Lower leg skin (tissue), 4 donors: ENCODE measurements around the gene ATP2B3. TPM values are rescaled to one million over a fixed set of nuclear protein-coding genes. Genes with fewer than 3 reads are reported as not detected.

Experiments used
- DNase-seq, 2 donors: peaks; one replicate each; pipeline ENCODE4 v3.0.0-alpha.2; 2019; ENCODE audit warnings: low spot score in 2 of 2
- H3K4me3 ChIP-seq: fragments of 200-600 bp; sonication (generic); 2 replicates; pipeline ENCODE4 v1.5.1; 2017; ENCODE audit warnings: mild to moderate bottlenecking, low read depth; ENCODE audit not compliant: poor library complexity, severe bottlenecking
- POLR2A ChIP-seq, 2 donors: fragments of 450-650 bp; IDR thresholded peaks; one replicate each; pipeline ENCODE4 v1.6.1; 2016 to 2017; ENCODE audit warnings: antibody characterized with exemption in 2 of 2, mild to moderate bottlenecking in 1 of 2, moderate library complexity in 1 of 2
- WGBS, 2 donors: methylation state at CpG; one replicate each; pipeline ENCODE4 v1.1.5; 2018; 5-methylcytosine and 5-hydroxymethylcytosine counted together
- intact Hi-C: fragments of 100-400 bp; cut with DNase I; formaldehyde crosslinking; loops from one replicate; pipeline ENCODE4 v1.15.0; 2023; ENCODE audit warnings: low total_unique reads
- total RNA-seq, 4 donors: library from RNA; depleted of rRNA; stranded (reverse); fragments of >200 nt; gene quantifications; one replicate each; pipeline ENCODE4 v1.1.0, GENCODE V29; 2016
- TF ChIP-seq, protein P1 (sequence below), 3 donors: fragments of 450-650 bp; IDR thresholded peaks; one replicate each; pipeline ENCODE4 v1.5.1; 2016; ENCODE audit warnings: antibody characterized with exemption in 3 of 3, mild to moderate bottlenecking in 3 of 3, moderate library complexity in 2 of 3

The ATP2B3 gene
- total RNA-seq, 4 donors from 2014 or later, result 0.07 TPM; not detected in 3

DNA sequence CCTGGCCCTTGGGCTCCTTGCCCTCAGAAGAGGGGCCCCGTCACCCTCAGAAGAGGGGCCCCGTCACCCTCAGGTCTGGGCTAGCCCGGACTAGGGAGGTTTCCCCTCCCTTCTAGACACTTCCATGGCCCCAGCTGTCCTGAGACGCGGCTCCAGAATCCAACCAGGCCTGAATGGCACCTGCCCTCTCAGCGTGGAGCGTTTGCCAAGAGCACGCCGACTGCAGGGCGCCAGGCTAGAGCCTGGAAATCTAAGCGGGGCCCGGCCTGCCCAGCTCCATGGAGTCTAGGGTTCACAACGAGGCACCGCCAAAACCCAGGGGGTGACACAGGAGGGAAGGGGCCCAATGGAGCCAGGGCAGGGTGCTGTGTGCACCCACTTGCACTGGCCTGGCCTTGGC lies 7.8 kb upstream of the ATP2B3 start:
- WGBS, 2 donors, result 70 to 81% methylated on average over 2 to 13 of the region's 14 CpGs
- no peak for DNase-seq
- TF ChIP-seq POLR2A (IDR thresholded peaks at IDR 0.05), result no peak
- TF ChIP-seq, protein P1, sequence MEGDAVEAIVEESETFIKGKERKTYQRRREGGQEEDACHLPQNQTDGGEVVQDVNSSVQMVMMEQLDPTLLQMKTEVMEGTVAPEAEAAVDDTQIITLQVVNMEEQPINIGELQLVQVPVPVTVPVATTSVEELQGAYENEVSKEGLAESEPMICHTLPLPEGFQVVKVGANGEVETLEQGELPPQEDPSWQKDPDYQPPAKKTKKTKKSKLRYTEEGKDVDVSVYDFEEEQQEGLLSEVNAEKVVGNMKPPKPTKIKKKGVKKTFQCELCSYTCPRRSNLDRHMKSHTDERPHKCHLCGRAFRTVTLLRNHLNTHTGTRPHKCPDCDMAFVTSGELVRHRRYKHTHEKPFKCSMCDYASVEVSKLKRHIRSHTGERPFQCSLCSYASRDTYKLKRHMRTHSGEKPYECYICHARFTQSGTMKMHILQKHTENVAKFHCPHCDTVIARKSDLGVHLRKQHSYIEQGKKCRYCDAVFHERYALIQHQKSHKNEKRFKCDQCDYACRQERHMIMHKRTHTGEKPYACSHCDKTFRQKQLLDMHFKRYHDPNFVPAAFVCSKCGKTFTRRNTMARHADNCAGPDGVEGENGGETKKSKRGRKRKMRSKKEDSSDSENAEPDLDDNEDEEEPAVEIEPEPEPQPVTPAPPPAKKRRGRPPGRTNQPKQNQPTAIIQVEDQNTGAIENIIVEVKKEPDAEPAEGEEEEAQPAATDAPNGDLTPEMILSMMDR (IDR thresholded peaks at IDR 0.05), result no peak
- intact Hi-C loops, result loop anchor here (10.0 kb wide), 1 partner anchor 545 kb away; no protein-coding TSS in a partner anchor
- no peak overlapping the region for H3K4me3 ChIP-seq

DNA sequence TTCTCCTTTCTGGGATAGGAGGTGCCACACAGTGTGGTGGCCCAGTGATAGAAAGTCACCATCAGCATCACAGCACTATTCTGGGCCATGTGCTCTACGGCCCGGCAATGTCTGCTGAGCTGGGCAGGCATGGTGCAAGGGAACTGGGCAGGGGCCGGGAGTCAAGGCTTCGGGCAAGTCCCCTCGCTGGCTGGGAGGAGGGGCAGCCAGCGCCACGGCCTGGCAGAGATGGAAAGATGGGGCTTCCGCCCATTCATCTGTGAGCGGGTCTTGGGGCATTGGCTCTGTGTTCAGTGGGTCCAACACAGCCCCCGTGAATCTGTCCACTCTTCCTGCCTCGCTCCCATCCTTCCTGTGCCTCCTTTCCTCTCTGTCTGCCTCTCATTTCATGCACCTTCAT lies 7.1 kb upstream of the ATP2B3 start:
- no peak for TF ChIP-seq POLR2A (IDR thresholded peaks at IDR 0.05)
- TF ChIP-seq, protein P1 (IDR thresholded peaks at IDR 0.05), result no peak
- intact Hi-C loops, result no loop called here
- WGBS, 2 donors, result 50 to 56% methylated on average over 8 to 11 of the region's 11 CpGs
- no peak overlapping the region for H3K4me3 ChIP-seq
- DNase-seq, result no peak

DNA sequence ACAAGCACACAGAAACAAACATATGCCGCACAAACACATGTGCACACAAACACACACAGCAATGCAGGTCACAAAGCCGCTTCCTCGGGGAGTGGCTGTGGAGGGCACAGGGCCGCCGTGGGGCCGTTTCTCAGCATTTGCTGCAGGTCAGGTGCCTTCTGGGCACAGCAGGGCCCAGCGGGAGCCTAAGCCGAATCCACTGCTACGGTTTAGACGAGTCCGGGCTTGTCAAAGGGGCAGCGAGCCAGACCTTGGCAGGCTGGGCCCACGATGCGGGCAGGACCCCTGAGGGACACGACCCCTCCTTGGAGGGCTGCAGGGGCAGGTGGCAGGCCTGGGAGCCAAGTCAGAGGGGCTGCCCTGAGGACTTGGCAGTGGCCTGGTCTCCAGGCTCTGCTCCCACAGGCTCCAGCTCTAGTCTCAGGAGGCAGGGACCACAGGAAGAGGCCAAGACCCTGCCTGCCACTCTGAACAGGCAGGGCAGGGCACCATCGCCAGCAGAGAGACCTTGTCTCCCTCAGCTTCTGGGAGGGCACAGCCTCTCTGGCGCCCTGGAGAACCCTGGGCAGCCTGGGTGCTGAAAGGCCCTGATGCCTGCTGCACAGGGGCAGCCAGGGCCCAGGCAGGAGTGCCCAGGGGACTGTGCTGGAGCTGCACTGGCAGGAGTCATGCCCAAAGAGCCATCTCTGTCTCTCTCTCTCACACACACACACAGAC lies 5.5 kb upstream of the ATP2B3 start:
- H3K4me3 ChIP-seq, result no peak overlapping the region
- TF ChIP-seq, protein P1 (IDR thresholded peaks at IDR 0.05), result no peak
- TF ChIP-seq POLR2A (IDR thresholded peaks at IDR 0.05), result no peak
- 63% methylated on average over 17 of the region's 17 CpGs; no CpG with 5 or more reads in 1 of the 2 donors for WGBS, 2 donors
- intact Hi-C loops, result no loop called here
- no peak for DNase-seq

DNA sequence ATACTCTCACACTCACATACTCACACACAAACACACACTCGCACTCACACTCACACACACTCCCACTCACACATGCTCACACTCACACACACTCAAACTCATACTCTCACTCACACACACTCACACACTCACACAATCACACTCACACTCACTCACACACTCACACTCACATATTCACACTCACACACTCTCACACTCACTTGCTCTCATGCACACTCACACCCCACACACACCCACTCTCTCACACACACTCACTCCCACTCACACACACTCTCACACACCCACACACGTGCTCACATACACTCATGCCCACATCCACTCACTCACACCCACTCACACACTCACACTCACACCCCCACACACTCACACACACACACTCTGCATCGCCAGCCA lies 4.9 kb upstream of the ATP2B3 start:
- no peak overlapping the region for H3K4me3 ChIP-seq
- WGBS, 2 donors, result 58 to 71% methylated on average over 3 of the region's 3 CpGs
- TF ChIP-seq POLR2A (IDR thresholded peaks at IDR 0.05), result no peak
- TF ChIP-seq, protein P1 (IDR thresholded peaks at IDR 0.05), result no peak
- DNase-seq, result no peak
- intact Hi-C loops, result no loop called here

DNA sequence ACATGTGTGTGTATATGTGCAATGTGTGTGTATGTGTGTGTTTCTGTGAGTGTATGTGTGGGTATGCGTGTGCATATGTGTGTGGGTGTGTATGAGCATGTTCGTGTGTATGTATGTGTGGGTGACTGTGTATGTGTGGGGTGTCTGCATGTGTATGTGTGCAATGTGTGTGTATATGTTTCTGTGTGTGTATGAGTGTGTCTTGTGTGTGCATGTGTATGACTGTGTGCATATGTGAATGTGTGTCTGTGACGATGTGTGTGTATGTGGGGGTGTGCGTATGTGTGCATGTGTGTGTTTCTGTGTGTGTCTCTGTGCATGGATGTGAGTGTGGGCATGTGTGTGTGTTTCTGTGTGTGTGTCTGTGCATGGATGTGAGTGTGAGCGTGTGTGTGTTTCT lies 4.2 kb upstream of the ATP2B3 start:
- DNase-seq, result no peak
- H3K4me3 ChIP-seq, result no peak overlapping the region
- intact Hi-C loops, result no loop called here
- 66 to 81% methylated on average over 4 to 5 of the region's 5 CpGs for WGBS, 2 donors
- TF ChIP-seq, protein P1 (IDR thresholded peaks at IDR 0.05), result no peak
- no peak for TF ChIP-seq POLR2A (IDR thresholded peaks at IDR 0.05)

DNA sequence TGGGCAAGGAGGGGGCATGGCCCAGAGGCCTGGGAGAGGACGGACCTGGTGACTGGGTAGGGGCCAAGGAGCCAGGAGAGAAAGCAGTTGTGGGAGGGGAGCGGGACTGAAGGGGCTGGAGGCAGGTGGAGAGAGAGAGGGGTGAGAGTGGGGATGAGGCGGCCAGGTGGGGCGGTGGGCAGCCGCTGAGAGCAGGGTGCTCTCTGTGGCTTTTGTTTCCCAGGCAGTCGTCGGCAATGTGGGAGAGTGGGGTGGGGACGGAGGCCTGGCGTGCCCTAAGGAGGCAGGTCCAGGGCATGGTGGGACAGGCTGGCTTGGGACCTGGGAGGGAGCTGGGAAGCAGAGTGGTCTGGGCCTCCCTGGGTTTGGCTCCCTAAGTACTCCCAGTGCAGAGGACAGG lies 3.2 kb upstream of the ATP2B3 start:
- DNase-seq, result no peak
- H3K4me3 ChIP-seq, result no peak overlapping the region
- intact Hi-C loops, result no loop called here
- 78 to 94% methylated on average over 6 to 9 of the region's 9 CpGs for WGBS, 2 donors
- TF ChIP-seq POLR2A (IDR thresholded peaks at IDR 0.05), result no peak
- TF ChIP-seq, protein P1 (IDR thresholded peaks at IDR 0.05), result no peak
